Subcutaneous abdominal adipose tissue (tissue), 5 donors: ENCODE results near the gene SLC7A1.

ENCODE experiments used
- H3K27ac ChIP-seq: one replicate; pipeline ENCODE4 v1.7.0; 2013; ENCODE audit warnings: low read depth, mild to moderate bottlenecking, inconsistent platforms, low read length, moderate library complexity
- H3K27me3 ChIP-seq, 5 donors: one replicate each; pipeline ENCODE4 v1.7.0; 2013; ENCODE audit warnings: low read length in 5 of 5, inconsistent platforms in 1 of 5; ENCODE audit not compliant: control insufficient read depth in 5 of 5, insufficient read depth in 4 of 5
- H3K36me3 ChIP-seq, 5 donors: one replicate each; pipeline ENCODE4 v1.7.0; 2013; ENCODE audit warnings: low read length in 5 of 5; ENCODE audit not compliant: control insufficient read depth in 5 of 5, insufficient read depth in 5 of 5
- H3K4me1 ChIP-seq, 5 donors: one replicate each; pipeline ENCODE4 v1.7.0; 2013; ENCODE audit warnings: low read length in 5 of 5, mild to moderate bottlenecking in 3 of 5, moderate library complexity in 1 of 5; ENCODE audit not compliant: control insufficient read depth in 5 of 5, insufficient read depth in 5 of 5
- H3K4me3 ChIP-seq, 5 donors: one replicate each; pipeline ENCODE4 v1.7.0; 2013; ENCODE audit warnings: low read length in 5 of 5, low read depth in 1 of 5
- H3K9ac ChIP-seq, 5 donors: one replicate each; pipeline ENCODE4 v1.7.0; 2013; ENCODE audit warnings: low read length in 5 of 5, mild to moderate bottlenecking in 4 of 5, moderate library complexity in 3 of 5
- H3K9me3 ChIP-seq, 5 donors: one replicate each; pipeline ENCODE4 v1.7.0; 2013; ENCODE audit warnings: low read length in 5 of 5; ENCODE audit not compliant: control insufficient read depth in 5 of 5
- donor health status: healthy.
- donor health status: healthy.
- donor health status: healthy.
- donor health status: healthy.
- donor health status: healthy.

Gene SLC7A1

GRCh38 chr13:29479716-29480492, 115.6 kb downstream of the SLC7A1 start:
- H3K36me3 ChIP-seq, result no peaks in the 10 kb centered on the region
- H3K9ac ChIP-seq, result no peak overlapping the region
- peaks cover 0 to 11% (median 4%) of the 10 kb centered on the region in 5 donors for H3K27me3 ChIP-seq
- no peak overlapping the region for H3K4me3 ChIP-seq
- no peaks in the 10 kb centered on the region for H3K9me3 ChIP-seq
- H3K4me1 ChIP-seq, result no peaks in the 10 kb centered on the region
- H3K27ac ChIP-seq, result no peak overlapping the region

GRCh38 chr13:29476046-29476445, 119.4 kb downstream of the SLC7A1 start:
- no peak overlapping the region for H3K27ac ChIP-seq
- H3K4me3 ChIP-seq, result no peak overlapping the region
- no peak overlapping the region for H3K9ac ChIP-seq
- H3K9me3 ChIP-seq, result no peaks in the 10 kb centered on the region
- H3K4me1 ChIP-seq, result no peaks in the 10 kb centered on the region
- H3K27me3 ChIP-seq, result peaks cover 0 to 11% (median 2%) of the 10 kb centered on the region in 5 donors
- no peaks in the 10 kb centered on the region for H3K36me3 ChIP-seq

GRCh38 chr13:29474991-29475390, 120.5 kb downstream of the SLC7A1 start:
- Histone ChIP-seq H3K27me3 (peaks cover 0 to 11% (median 0%) of the 10 kb centered on the region in 5 donors), H3K27ac (no peak overlapping the region), H3K4me3 (no peak overlapping the region), H3K9ac (no peak overlapping the region), H3K36me3 (no peaks in the 10 kb centered on the region), H3K9me3 (no peaks in the 10 kb centered on the region), H3K4me1 (no peaks in the 10 kb centered on the region)

GRCh38 chr13:29473166-29473565, 122.3 kb downstream of the SLC7A1 start:
- no peaks in the 10 kb centered on the region for H3K9me3 ChIP-seq
- no peaks in the 10 kb centered on the region for H3K36me3 ChIP-seq
- H3K27me3 ChIP-seq, result no peaks in the 10 kb centered on the region
- H3K9ac ChIP-seq, result no peak overlapping the region
- H3K27ac ChIP-seq, result no peak overlapping the region
- H3K4me3 ChIP-seq, result no peak overlapping the region
- H3K4me1 ChIP-seq, result no peaks in the 10 kb centered on the region

GRCh38 chr13:29472332-29472961, 123.0 kb downstream of the SLC7A1 start:
- no peaks in the 10 kb centered on the region for H3K9me3 ChIP-seq
- no peak overlapping the region for H3K27ac ChIP-seq
- no peaks in the 10 kb centered on the region for H3K27me3 ChIP-seq
- H3K36me3 ChIP-seq, result no peaks in the 10 kb centered on the region
- H3K4me1 ChIP-seq, result no peaks in the 10 kb centered on the region
- no peak overlapping the region for H3K9ac ChIP-seq
- H3K4me3 ChIP-seq, result no peak overlapping the region

- H3K9me3 ChIP-seq, result no peaks in the 10 kb centered on the region
- no peak overlapping the region for H3K4me3 ChIP-seq
- H3K4me1 ChIP-seq, result no peaks in the 10 kb centered on the region
These were observed 123.9 kb downstream of the SLC7A1 start for GRCh38 chr13:29471551-29471950.

GRCh38 chr13:29465741-29466293, 129.7 kb downstream of the SLC7A1 start:
- H3K9me3 ChIP-seq, result no peaks in the 10 kb centered on the region
- no peak overlapping the region for H3K4me3 ChIP-seq
- H3K27me3 ChIP-seq, result no peaks in the 10 kb centered on the region
- H3K9ac ChIP-seq, result no peak overlapping the region
- no peak overlapping the region for H3K27ac ChIP-seq
- H3K4me1 ChIP-seq, result peaks cover 0 to 6% (median 0%) of the 10 kb centered on the region in 5 donors
- no peaks in the 10 kb centered on the region for H3K36me3 ChIP-seq

More at GRCh38 chr13:29471551-29471950, 123.9 kb downstream of the SLC7A1 start:
- Histone ChIP-seq H3K27me3 (no peaks in the 10 kb centered on the region), H3K27ac (no peak overlapping the region), H3K9ac (no peak overlapping the region), H3K36me3 (no peaks in the 10 kb centered on the region)

- Histone ChIP-seq H3K9me3 (no peaks in the 10 kb centered on the region), H3K9ac (no peak overlapping the region), H3K27me3 (no peaks in the 10 kb centered on the region), H3K4me1 (peaks cover 0 to 6% (median 0%) of the 10 kb centered on the region in 5 donors), H3K36me3 (no peaks in the 10 kb centered on the region), H3K27ac (no peak overlapping the region), H3K4me3 (no peak overlapping the region)
These were observed 131.3 kb downstream of the SLC7A1 start for GRCh38 chr13:29464105-29464679.

GRCh38 chr13:29459813-29460355, 135.6 kb downstream of the SLC7A1 start:
- Histone ChIP-seq H3K4me1 (no peaks in the 10 kb centered on the region), H3K9me3 (no peaks in the 10 kb centered on the region), H3K4me3 (no peak overlapping the region)

More at GRCh38 chr13:29459813-29460355, 135.6 kb downstream of the SLC7A1 start:
- no peak overlapping the region for H3K27ac ChIP-seq
- no peaks in the 10 kb centered on the region for H3K27me3 ChIP-seq
- H3K9ac ChIP-seq, result no peak overlapping the region
- H3K36me3 ChIP-seq, result no peaks in the 10 kb centered on the region
